Retina (tissue), 1 donor: ENCODE data around the gene ZNF774.
"Not testable (repeated sequence)": the region's sequence is repeated elsewhere in the genome, so short reads cannot be mapped to it uniquely, and the experiment has no call there.

ENCODE experiments used
- DNase-seq: peaks from one replicate; pipeline ENCODE4 v3.0.0-alpha.2; 2016

ZNF774 gene

GRCh38 chr15:90393040-90393439 lies 41.0 kb downstream of the ZNF774 start:
- DNase-seq: no peak

- no peak for DNase-seq
Measured at GRCh38 chr15:90394074-90394473, 42.0 kb downstream of the ZNF774 start.

GRCh38 chr15:90394748-90395442 lies 42.8 kb downstream of the ZNF774 start:
- DNase-seq: no peak

GRCh38 chr15:90396321-90396720 lies 44.2 kb downstream of the ZNF774 start:
- DNase-seq: no peak

- no peak for DNase-seq
Measured at GRCh38 chr15:90400005-90400758, 48.1 kb downstream of the ZNF774 start.

- DNase-seq: peak; percentile 24
Measured at GRCh38 chr15:90400759-90401314, 48.8 kb downstream of the ZNF774 start.

- DNase-seq: no peak
Measured at GRCh38 chr15:90401495-90401894, 49.4 kb downstream of the ZNF774 start.

GRCh38 chr15:90402223-90402622 lies 50.1 kb downstream of the ZNF774 start:
- no peak for DNase-seq

- DNase-seq: no peak
Measured at GRCh38 chr15:90402767-90403166, 50.7 kb downstream of the ZNF774 start.

- DNase-seq: no peak
Measured at GRCh38 chr15:90405055-90405607, 53.0 kb downstream of the ZNF774 start.

GRCh38 chr15:90407336-90407735 lies 55.3 kb downstream of the ZNF774 start:
- no peak for DNase-seq

- DNase-seq: no peak
Measured at GRCh38 chr15:90407871-90408317, 55.8 kb downstream of the ZNF774 start.

- no peak for DNase-seq
Measured at GRCh38 chr15:90408657-90409056, 56.6 kb downstream of the ZNF774 start.

- not testable (repeated sequence) for DNase-seq
Measured at GRCh38 chr15:90409587-90409986, 57.5 kb downstream of the ZNF774 start.

GRCh38 chr15:90410316-90410715 lies 58.2 kb downstream of the ZNF774 start:
- not testable (repeated sequence) for DNase-seq

- DNase-seq: no peak
Measured at GRCh38 chr15:90411176-90411575, 59.1 kb downstream of the ZNF774 start.
